ENCODE data around the gene IL17RA. TPM values are rescaled to one million over a fixed set of nuclear protein-coding genes. Genes with fewer than 3 reads are reported as not detected.

The IL17RA gene
- polyA plus RNA-seq, 1 donor (not counting 4 experiments of a cell fraction or from before 2014, with no cell fraction given) = 6.0 TPM

DNA sequence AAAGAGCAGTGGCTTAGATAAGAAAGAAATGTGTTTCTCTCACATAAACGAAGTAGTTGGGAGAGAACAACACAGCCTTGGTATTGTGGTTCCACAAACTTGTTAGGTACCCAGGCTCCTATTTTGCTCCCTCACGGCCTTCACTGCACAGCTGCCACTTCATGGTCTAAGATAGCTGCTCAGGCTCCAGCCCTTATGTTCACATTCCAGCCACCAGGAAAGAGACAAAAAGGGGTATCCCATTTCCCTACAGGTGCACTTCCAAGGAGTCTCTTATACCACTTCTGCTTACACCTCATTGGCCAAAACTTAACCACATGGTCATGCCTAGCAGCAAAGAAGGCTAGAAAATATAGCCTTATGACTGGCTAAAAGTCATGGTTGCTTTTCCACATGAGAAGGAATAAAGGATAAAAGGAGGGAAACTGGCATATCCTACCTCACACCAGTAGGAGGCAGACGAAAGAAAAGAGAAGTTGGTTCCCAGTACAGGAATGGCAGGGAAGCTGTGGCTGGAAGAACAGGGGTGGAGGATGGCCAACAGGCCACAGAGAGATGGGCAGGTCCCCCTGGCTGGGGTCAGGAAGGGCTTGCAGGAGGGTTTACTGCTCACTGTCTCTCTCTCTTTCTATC lies 79.7 kb downstream of the IL17RA start:
- Histone ChIP-seq H2AFZ (ENCODE audit: control insufficient read depth, low read length) (no peak overlapping the region), H3K4me2 (ENCODE audit: control insufficient read depth, extremely low read depth, insufficient read depth, low read depth, low read length) (no peak overlapping the region), H3K36me3 (ENCODE audit: control insufficient read depth in 2 of 2, extremely low read depth in 1 of 2, insufficient read depth in 2 of 2, low read length in 2 of 2) (no peaks in the 10 kb centered on the region), H3K79me2 (ENCODE audit: control insufficient read depth, insufficient read depth, low read length) (no peaks in the 10 kb centered on the region), H4K20me1 (ENCODE audit: control insufficient read depth, extremely low read depth, insufficient read depth, low read length) (no peaks in the 10 kb centered on the region), H3K4me3 (ENCODE audit: control insufficient read depth in 2 of 3, extremely low read depth in 1 of 3, insufficient read depth in 2 of 3, low read depth in 1 of 3, low read length in 3 of 3) (no peak overlapping the region), H3K27ac (ENCODE audit: control insufficient read depth, insufficient read depth, low read length) (no peak overlapping the region), H3K27me3 (ENCODE audit: control insufficient read depth, extremely low read depth, insufficient read depth, low read length) (no peaks in the 10 kb centered on the region), H3K9ac (ENCODE audit: control insufficient read depth, extremely low read depth, insufficient read depth, low read length) (no peak overlapping the region), H3K9me1 (ENCODE audit: control insufficient read depth, extremely low read depth, insufficient read depth, low read length) (no peaks in the 10 kb centered on the region), H3K9me3 (ENCODE audit: control insufficient read depth, low read depth, low read length) (no peaks in the 10 kb centered on the region), H3K4me1 (ENCODE audit: control insufficient read depth, extremely low read depth, insufficient read depth, low read length) (peaks cover 3% of the 10 kb centered on the region)
- TF ChIP-seq EZH2 (IDR thresholded peaks at IDR 0.05; ENCODE audit: low read length) = no peak
- TF ChIP-seq CTCF (optimal IDR thresholded peaks at IDR 0.05 in 1 of 3, IDR thresholded peaks at IDR 0.05 in 1 of 3, conservative IDR thresholded peaks at IDR 0.05 in 1 of 3; ENCODE audit: extremely low read depth in 1 of 3, insufficient read depth in 2 of 3, low read length in 3 of 3) = peak; percentile 17 to 40 (median 25)
- DNase-seq (ENCODE audit: low read depth, low spot score) (no peak), FAIRE-seq (no peak)
- dilution Hi-C loops (cut with MboI; ENCODE audit: extremely low pct_ligation_motif_present, low sequenced_read_pairs) = no loop called here

Other genes starting within 250 kb of the IL17RA start
- gene GAB4, start 76.8 kb upstream of the IL17RA start, polyA plus RNA-seq = not detected in 3 replicates
- gene TMEM121B, start 36.4 kb downstream of the IL17RA start, polyA plus RNA-seq = 0.01 to 0.02 TPM in 2 of 3 replicates, not detected in the other
- gene HDHD5, start 74.3 kb downstream of the IL17RA start, polyA plus RNA-seq = 22.6 to 30.9 TPM (median 22.9 TPM) in 3 replicates
- 0.01 TPM in 1 of 3 replicates, not detected in the others for gene ADA2, start 134.4 kb downstream of the IL17RA start, polyA plus RNA-seq

Data from keratinocyte (primary cell).